Fibroblast of peridontal ligament (primary cell): ENCODE measurements around the gene KLHL8.
"Not testable (repeated sequence)": the region's sequence is repeated elsewhere in the genome, so short reads cannot be mapped to it uniquely, and the experiment has no call there.

Experiments used
- DNase-seq: peaks from one replicate; pipeline ENCODE4 v3.0.0-alpha.2; 2010; ENCODE audit errors: extremely low read depth

The KLHL8 gene

GRCh38 chr4:87179751-87180150, 40.7 kb downstream of the KLHL8 start:
- DNase-seq: peak; percentile 28

GRCh38 chr4:87174672-87175071, 45.7 kb downstream of the KLHL8 start:
- no peak for DNase-seq

- DNase-seq: no peak
Measured at GRCh38 chr4:87171944-87172343, 48.5 kb downstream of the KLHL8 start.

- no peak for DNase-seq
Measured at GRCh38 chr4:87166296-87166854, 54.0 kb downstream of the KLHL8 start.

GRCh38 chr4:87165892-87166291, 54.5 kb downstream of the KLHL8 start:
- no peak for DNase-seq

GRCh38 chr4:87153078-87153870, 67.1 kb downstream of the KLHL8 start:
- DNase-seq: peak; percentile 9

- no peak for DNase-seq
Measured at GRCh38 chr4:87152310-87153041, 67.9 kb downstream of the KLHL8 start.

GRCh38 chr4:87151730-87152129, 68.7 kb downstream of the KLHL8 start:
- DNase-seq: peak; percentile 10

GRCh38 chr4:87150498-87151261, 69.7 kb downstream of the KLHL8 start:
- peak; percentile 87 for DNase-seq

- no peak for DNase-seq
Measured at GRCh38 chr4:87147116-87147515, 73.3 kb downstream of the KLHL8 start.

- DNase-seq: not testable (repeated sequence)
Measured at GRCh38 chr4:87145934-87146333, 74.5 kb downstream of the KLHL8 start.

GRCh38 chr4:87144356-87144755, 76.1 kb downstream of the KLHL8 start:
- no peak for DNase-seq

- peak; percentile 23 for DNase-seq
Measured at GRCh38 chr4:87141428-87141827, 79.0 kb downstream of the KLHL8 start.

- no peak for DNase-seq
Measured at GRCh38 chr4:87134122-87134521, 86.3 kb downstream of the KLHL8 start.

- DNase-seq: no peak
Measured at GRCh38 chr4:87133183-87133582, 87.2 kb downstream of the KLHL8 start.

GRCh38 chr4:87132035-87132434, 88.4 kb downstream of the KLHL8 start:
- DNase-seq: no peak

GRCh38 chr4:87130985-87131703, 89.3 kb downstream of the KLHL8 start:
- no peak for DNase-seq

GRCh38 chr4:87129681-87130080, 90.7 kb downstream of the KLHL8 start:
- DNase-seq: no peak

GRCh38 chr4:87128006-87128705, 92.3 kb downstream of the KLHL8 start:
- DNase-seq: no peak

- DNase-seq: no peak
Measured at GRCh38 chr4:87126056-87126455, 94.4 kb downstream of the KLHL8 start.

GRCh38 chr4:87122252-87122651, 98.2 kb downstream of the KLHL8 start:
- peak; percentile 90 for DNase-seq
